T1000 (cell line): ENCODE results near the gene RPS4Y1.

Source experiments
- DNase-seq: peaks from one replicate; lab custom pipeline; 2025; ENCODE audit warnings: mixed read lengths; lab: John Stamatoyannopoulos, UW

RPS4Y1 gene

DNA sequence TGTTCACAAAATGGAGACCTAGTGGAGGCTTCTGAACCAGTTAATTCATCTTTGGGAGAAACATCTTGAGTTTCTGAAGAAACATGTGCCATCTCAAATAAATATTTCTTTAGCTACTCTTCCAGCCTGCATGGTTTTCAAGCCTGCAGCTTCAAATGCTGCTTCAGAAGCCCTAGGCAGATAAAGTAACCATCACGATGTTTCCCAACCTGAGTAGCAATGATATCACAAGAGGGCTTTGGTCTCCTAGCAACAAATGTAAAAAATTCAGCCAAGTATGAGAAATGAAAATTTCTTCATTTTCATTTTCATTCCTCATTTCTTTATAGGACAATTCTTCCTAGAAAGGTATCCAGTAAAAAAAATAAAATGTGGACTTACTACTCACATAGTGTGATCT is 42.2 kb downstream of the RPS4Y1 start:
- DNase-seq, result no peak

DNA sequence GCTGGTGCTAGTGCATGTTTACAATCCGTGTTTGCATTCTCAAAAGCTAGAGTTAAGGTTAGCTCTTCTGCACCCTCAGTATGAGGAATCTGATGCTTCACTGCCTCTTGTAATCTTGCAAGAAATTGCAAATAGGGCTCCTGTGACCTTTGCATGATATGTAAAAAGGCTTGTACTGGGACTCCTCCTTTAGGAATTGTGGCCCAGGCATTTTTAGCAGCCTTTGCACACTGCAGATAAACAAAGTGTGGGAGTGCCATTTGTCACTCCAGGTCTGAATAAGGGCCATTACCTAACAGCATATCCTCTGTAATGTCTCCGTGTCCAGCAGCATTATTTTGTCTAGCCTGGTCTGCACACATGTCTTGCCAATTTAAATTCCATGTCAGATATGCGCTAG is 44.5 kb downstream of the RPS4Y1 start:
- DNase-seq, result no peak

DNA sequence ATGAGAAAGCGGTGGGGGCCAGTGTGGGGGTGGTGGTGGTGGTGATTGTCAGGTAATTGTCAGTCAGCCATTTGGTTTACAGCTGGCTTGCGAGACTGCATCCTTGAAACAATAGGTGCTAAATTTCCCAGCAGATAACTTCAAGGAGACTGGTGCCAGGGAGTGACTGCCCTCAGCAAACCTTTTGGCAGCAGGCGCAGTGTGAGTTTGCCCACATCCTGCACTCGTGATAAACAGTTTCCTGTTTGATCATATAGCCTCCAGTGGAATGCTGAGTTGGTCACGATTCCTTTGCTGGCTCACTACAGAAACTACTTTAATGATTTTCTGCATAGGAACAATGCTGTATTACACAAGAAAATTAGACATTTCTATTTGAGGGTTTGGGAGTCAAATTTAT is 46.0 kb downstream of the RPS4Y1 start:
- no peak for DNase-seq

DNA sequence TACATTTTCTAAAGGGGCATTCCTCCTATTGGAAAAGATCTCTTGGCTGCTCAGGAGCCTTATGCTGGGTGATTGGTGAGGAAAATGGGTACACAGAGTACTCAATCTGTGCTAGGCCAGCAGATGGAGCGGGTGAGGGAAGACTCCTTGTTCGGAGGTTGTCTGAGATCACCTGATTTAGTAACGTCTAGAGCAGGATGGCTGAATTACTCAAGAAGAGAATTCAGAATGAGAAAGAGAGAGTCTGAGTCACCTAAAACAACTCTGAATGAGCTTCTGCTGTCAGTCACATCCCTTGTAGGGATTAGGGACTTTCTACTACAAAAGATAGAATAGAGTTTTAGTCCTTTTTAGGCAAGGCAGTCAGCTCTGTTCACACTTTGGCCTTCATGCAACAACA is 46.6 kb downstream of the RPS4Y1 start:
- no peak for DNase-seq

DNA sequence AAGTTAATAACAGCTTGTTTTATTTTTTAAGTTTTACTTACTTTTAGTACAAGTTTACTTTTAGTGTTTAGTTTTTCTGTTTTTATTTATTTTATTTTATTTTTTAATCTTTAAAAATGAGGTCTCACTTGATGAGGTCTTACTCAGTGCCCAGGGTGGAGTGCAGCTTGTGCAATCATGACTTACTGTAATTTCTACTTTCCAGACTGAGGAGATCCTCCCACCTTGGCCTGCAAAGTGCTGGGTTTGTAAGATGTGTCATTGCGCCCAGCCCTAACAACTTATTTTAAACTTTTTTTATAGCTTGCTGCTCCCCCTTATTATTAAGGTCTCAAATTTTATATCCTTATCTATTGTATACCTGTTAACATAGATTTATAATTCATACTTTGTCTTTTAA is 52.1 kb downstream of the RPS4Y1 start:
- DNase-seq, result no peak

DNA sequence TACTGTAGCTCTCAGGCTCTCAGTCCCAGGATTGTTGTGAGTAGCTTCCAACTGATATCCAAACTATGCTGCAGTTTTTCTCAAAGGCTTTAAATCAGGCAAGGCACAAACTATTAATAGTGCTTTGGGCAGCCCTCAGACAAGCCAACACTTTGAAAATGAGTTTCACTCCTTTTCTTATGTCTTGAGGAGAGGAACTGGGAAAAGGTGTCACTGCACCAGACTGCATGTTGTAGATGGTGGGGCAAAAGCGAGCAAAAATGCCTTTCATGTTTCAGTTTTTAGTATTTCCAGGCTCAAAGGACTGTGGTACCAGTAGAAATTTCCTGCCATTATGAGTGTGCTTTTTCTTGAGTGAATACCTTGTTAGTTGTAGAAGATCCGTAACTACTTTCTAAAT is 54.6 kb downstream of the RPS4Y1 start:
- DNase-seq, result no peak

DNA sequence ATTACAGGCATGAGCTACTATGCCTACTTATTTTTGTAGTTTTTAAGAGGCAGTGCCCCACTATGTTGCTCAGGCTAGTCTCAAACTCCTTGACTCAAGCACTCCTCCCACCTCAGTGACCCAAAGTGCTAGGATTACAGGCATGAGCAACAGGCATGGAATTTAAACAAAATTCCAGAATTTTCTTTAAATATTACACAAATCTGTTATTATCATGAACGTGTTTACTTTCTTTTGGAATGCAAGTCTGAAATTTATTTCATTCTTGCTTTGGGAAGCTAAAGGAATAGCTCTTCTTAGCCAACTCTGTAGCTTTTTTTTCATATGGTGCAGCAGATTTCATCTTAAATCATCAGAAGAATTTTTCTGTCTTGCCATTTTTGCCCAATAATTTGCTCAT is 66.0 kb downstream of the RPS4Y1 start:
- no peak for DNase-seq

DNA sequence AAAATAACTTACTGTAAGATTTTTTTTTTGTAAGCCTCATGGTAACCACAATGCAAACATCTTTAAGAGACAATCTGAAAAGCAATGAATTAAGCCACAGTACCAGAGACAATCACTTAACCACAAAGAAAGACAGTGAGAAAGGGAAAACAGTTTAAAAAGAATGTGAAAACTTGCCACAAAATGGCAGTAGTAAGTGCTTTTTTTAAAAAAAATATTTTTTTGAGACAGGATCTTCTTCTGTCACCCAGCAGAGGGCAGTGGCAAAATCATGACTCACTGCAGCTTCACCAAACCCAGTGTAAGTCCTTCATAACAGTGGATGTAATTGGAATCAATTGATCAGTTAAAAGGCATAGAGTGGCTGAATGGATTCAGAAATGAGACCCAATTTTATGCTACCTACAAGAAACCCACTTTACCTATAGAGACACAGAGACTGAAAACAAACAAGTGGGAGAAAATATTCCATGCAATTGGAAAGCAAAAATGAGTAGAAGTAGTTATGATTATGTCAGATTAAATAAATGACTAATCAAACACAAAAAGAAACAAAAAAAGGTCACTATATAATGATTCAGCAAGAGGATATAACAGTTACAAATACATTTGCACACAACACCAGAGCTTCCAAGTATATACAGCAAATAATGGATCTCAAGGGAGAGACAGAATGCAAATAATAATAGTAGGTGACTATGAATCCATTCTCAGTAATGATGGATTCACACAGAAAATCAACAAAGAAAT is 71.8 kb downstream of the RPS4Y1 start:
- no peak for DNase-seq
